PFSK-1 (cell line): Measurements from ENCODE around the gene NOL3.

Source experiments
- FOXP2 ChIP-seq: optimal IDR thresholded peaks from 2 replicates; pipeline ENCODE3; 2011; ENCODE audit warnings: borderline replicate concordance, control low read depth, inconsistent platforms; ENCODE audit not compliant: insufficient read depth; ENCODE audit errors: extremely low read length, extremely low read depth
- POLR2AphosphoS5 ChIP-seq: IDR thresholded peaks from 2 replicates; pipeline ENCODE4 v1.6.1; 2012; ENCODE audit warnings: low read depth, mild to moderate bottlenecking, control low read depth, low read length, moderate library complexity
- SIN3A ChIP-seq: IDR thresholded peaks from 2 replicates; pipeline ENCODE4 v1.6.1; 2012; ENCODE audit warnings: mild to moderate bottlenecking, low read length, moderate library complexity, borderline replicate concordance; ENCODE audit not compliant: insufficient read depth
- TAF1 ChIP-seq: IDR thresholded peaks from 2 replicates; pipeline ENCODE4 v1.6.1; 2012; ENCODE audit warnings: low read length, control low read depth, borderline replicate concordance; ENCODE audit not compliant: insufficient read depth
- TF ChIP-seq, protein P1 (sequence below), 2 experiments: IDR thresholded peaks; 2 replicates each; pipeline versions ENCODE4 v1.6.1 to v1.8.0; 2011 to 2012; ENCODE audit warnings: low read depth in 2 of 2, low read length in 2 of 2, control low read depth in 1 of 2, inconsistent platforms in 1 of 2, mild to moderate bottlenecking in 1 of 2, moderate library complexity in 1 of 2; ENCODE audit not compliant: insufficient read depth in 1 of 2

DNA sequence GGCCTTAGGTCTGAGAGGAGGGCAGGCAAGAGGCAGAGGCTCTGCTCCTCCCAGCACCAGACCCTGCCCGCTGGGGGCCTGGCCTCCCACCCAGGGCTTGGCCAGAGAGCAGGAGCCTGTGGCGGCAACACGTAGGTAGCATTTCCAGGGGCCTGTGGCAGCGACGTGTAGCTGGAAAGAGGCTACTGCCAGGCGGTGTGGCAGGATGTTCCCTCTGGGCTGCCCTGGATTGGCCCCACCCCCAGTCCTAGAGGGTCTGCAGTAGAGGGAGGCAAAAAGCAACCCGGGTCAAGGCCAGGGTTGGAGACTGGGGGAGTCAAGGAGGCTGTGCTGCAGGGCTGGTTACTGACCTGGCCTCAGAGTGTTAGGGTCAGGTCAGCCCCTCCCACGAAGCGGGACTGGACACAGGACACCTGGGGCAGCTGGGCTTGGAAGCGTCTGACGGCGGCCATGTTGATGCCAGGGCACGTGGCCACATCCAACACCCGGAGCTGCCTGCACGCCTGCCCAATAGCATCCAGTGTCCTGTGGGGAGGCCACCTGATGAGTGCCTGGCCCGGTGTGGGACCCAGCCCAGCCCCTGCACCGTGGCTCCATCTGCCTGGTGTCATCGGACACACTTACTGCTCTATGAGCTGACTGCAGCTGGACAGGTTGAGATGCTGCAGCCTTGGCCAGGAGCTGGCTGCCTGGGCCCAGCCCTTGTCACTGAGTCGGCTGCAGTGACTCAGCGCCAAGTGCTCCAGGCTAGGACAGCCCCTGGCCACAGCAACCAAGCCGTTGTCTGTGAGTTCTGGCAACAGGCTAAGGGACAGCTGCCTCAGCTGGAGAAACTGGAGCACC is 37.1 kb downstream of the NOL3 start:
- TF ChIP-seq POLR2AphosphoS5 (peak; percentile 24; the same call in 1 of the 2 replicates), TAF1 (no peak), SIN3A (no peak), FOXP2 (no peak)
- TF ChIP-seq, protein P1, sequence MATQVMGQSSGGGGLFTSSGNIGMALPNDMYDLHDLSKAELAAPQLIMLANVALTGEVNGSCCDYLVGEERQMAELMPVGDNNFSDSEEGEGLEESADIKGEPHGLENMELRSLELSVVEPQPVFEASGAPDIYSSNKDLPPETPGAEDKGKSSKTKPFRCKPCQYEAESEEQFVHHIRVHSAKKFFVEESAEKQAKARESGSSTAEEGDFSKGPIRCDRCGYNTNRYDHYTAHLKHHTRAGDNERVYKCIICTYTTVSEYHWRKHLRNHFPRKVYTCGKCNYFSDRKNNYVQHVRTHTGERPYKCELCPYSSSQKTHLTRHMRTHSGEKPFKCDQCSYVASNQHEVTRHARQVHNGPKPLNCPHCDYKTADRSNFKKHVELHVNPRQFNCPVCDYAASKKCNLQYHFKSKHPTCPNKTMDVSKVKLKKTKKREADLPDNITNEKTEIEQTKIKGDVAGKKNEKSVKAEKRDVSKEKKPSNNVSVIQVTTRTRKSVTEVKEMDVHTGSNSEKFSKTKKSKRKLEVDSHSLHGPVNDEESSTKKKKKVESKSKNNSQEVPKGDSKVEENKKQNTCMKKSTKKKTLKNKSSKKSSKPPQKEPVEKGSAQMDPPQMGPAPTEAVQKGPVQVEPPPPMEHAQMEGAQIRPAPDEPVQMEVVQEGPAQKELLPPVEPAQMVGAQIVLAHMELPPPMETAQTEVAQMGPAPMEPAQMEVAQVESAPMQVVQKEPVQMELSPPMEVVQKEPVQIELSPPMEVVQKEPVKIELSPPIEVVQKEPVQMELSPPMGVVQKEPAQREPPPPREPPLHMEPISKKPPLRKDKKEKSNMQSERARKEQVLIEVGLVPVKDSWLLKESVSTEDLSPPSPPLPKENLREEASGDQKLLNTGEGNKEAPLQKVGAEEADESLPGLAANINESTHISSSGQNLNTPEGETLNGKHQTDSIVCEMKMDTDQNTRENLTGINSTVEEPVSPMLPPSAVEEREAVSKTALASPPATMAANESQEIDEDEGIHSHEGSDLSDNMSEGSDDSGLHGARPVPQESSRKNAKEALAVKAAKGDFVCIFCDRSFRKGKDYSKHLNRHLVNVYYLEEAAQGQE (IDR thresholded peaks at IDR 0.05; ENCODE audit: insufficient read depth in 1 of 2, low read depth in 2 of 2, low read length in 2 of 2) = no peak
